Astrocyte of the spinal cord (primary cell): Measurements from ENCODE around the gene KCP.

Source experiments
- DNase-seq: peaks from one replicate; pipeline ENCODE4 v3.0.0; 2011; ENCODE audit warnings: low read depth, low spot score
- H3K4me3 ChIP-seq: 2 replicates; pipeline ENCODE4 v1.5.1; 2011; ENCODE audit warnings: low read depth, mild to moderate bottlenecking, low read length, moderate library complexity
- CTCF ChIP-seq: IDR thresholded peaks from 2 replicates; pipeline ENCODE4 v1.5.1; 2012; ENCODE audit warnings: low read depth, mild to moderate bottlenecking, low read length, inconsistent platforms
- in situ Hi-C: cut with HindIII; loops from 2 replicates; pipeline ENCODE4 v1.10.0; 2017; ENCODE audit warnings: low sequenced_read_pairs

The KCP gene

GRCh38 chr7:128838981-128839731 is 71.4 kb downstream of the KCP start:
- H3K4me3 ChIP-seq: no peak overlapping the region
- in situ Hi-C loops: no loop called here
- DNase-seq: no peak
- TF ChIP-seq CTCF: no peak

GRCh38 chr7:128838109-128838779 is 72.3 kb downstream of the KCP start:
- DNase-seq: no peak
- in situ Hi-C loops: no loop called here
- H3K4me3 ChIP-seq: no peak overlapping the region
- no peak for TF ChIP-seq CTCF

GRCh38 chr7:128837521-128837921 is 73.0 kb downstream of the KCP start:
- DNase-seq: no peak
- in situ Hi-C loops: no loop called here
- TF ChIP-seq CTCF: no peak
- H3K4me3 ChIP-seq: no peak overlapping the region

GRCh38 chr7:128836729-128837348 is 73.7 kb downstream of the KCP start:
- no peak for TF ChIP-seq CTCF
- in situ Hi-C loops: no loop called here

GRCh38 chr7:128835790-128836641 is 74.5 kb downstream of the KCP start:
- no peak overlapping the region for H3K4me3 ChIP-seq
- peak; percentile 59 for DNase-seq
- no peak for TF ChIP-seq CTCF
- in situ Hi-C loops: no loop called here

More at GRCh38 chr7:128836729-128837348, 73.7 kb downstream of the KCP start:
- H3K4me3 ChIP-seq: no peak overlapping the region
- DNase-seq: no peak

- TF ChIP-seq CTCF: no peak
- H3K4me3 ChIP-seq: no peak overlapping the region
- in situ Hi-C loops: no loop called here
- DNase-seq: no peak
Observed at GRCh38 chr7:128835231-128835751, 75.2 kb downstream of the KCP start.
